HepG2 (cell line): Measurements from ENCODE around the gene CDC42EP1. TPM values are rescaled to one million over a fixed set of nuclear protein-coding genes. Genes with fewer than 3 reads are reported as not detected.

Source experiments
- ATRX ChIP-seq: sonication (generic); formaldehyde crosslinking; IDR thresholded peaks from 2 replicates; pipeline ENCODE4 v1.4.0; 2020; ENCODE audit warnings: missing genetic modification reagents, borderline replicate concordance
- CCDC6 ChIP-seq: sonication (generic); formaldehyde crosslinking; IDR thresholded peaks from 2 replicates; pipeline ENCODE4 v1.8.1; 2022; ENCODE audit warnings: mild to moderate bottlenecking, missing genetic modification reagents, moderate library complexity
- HIVEP1 ChIP-seq: sonication (generic); formaldehyde crosslinking; IDR thresholded peaks from 2 replicates; pipeline ENCODE4 v1.4.0; 2020; ENCODE audit warnings: mild to moderate bottlenecking, missing genetic modification reagents
- NR2C2 ChIP-seq: sonication (generic); formaldehyde crosslinking; IDR thresholded peaks from 2 replicates; pipeline ENCODE4 v1.4.0; 2020; ENCODE audit warnings: missing genetic modification reagents, mild to moderate bottlenecking, moderate library complexity, borderline replicate concordance
- PHF8 ChIP-seq: sonication (generic); formaldehyde crosslinking; IDR thresholded peaks from 2 replicates; pipeline ENCODE4 v1.5.0; 2020; ENCODE audit warnings: missing genetic modification reagents
- RBFOX2 ChIP-seq: fragments of 200-400 bp; formaldehyde crosslinking; IDR thresholded peaks from 2 replicates; pipeline ENCODE4 v1.6.1; 2017; ENCODE audit warnings: low read depth, mild to moderate bottlenecking, low read length
- SOX6 ChIP-seq, 2 experiments: fragments of 450-650 bp in 1 of 2; sonication (generic) in 1 of 2; formaldehyde crosslinking in 1 of 2; IDR thresholded peaks; 2 replicates each; pipeline versions ENCODE4 v1.4.0 to v1.6.1; 2017 to 2020; ENCODE audit warnings: antibody characterized with exemption in 1 of 2, mild to moderate bottlenecking in 1 of 2, missing genetic modification reagents in 1 of 2
- SSRP1 ChIP-seq: IDR thresholded peaks from 2 replicates; pipeline ENCODE4 v1.6.1; 2016; ENCODE audit warnings: control low read depth
- SYNCRIP ChIP-seq: fragments of 200-400 bp; formaldehyde crosslinking; IDR thresholded peaks from 2 replicates; pipeline ENCODE4 v1.6.1; 2018; ENCODE audit warnings: mild to moderate bottlenecking, low read depth, low read length; ENCODE audit not compliant: insufficient read depth
- TBP ChIP-seq: sonication (generic); formaldehyde crosslinking; IDR thresholded peaks from 2 replicates; pipeline ENCODE4 v1.5.0; 2020; ENCODE audit warnings: missing genetic modification reagents
- ZFP36L2 ChIP-seq: sonication (generic); formaldehyde crosslinking; IDR thresholded peaks from 2 replicates; pipeline ENCODE4 v1.4.0; 2020; ENCODE audit warnings: missing genetic modification reagents
- ZFP90 ChIP-seq: sonication (generic); formaldehyde crosslinking; IDR thresholded peaks from 2 replicates; pipeline ENCODE4 v1.8.0; 2022; ENCODE audit warnings: missing genetic modification reagents, mild to moderate bottlenecking, inconsistent platforms, borderline replicate concordance
- ZIK1 ChIP-seq: sonication (generic); formaldehyde crosslinking; IDR thresholded peaks from 2 replicates; pipeline ENCODE4 v1.5.0; 2020; ENCODE audit warnings: mild to moderate bottlenecking, low read depth, missing genetic modification reagents, borderline replicate concordance
- ZNF317 ChIP-seq: sonication (generic); formaldehyde crosslinking; IDR thresholded peaks from 2 replicates; pipeline ENCODE4 v1.5.0; 2020; ENCODE audit warnings: mild to moderate bottlenecking, missing genetic modification reagents
- ZNF746 ChIP-seq: sonication (generic); formaldehyde crosslinking; IDR thresholded peaks from 2 replicates; pipeline ENCODE4 v1.8.0; 2022; ENCODE audit warnings: mild to moderate bottlenecking, missing genetic modification reagents
- ZNF773 ChIP-seq: sonication (generic); formaldehyde crosslinking; IDR thresholded peaks from 2 replicates; pipeline ENCODE4 v1.4.0; 2020; ENCODE audit warnings: missing genetic modification reagents, borderline replicate concordance
- polyA plus RNA-seq, 8 experiments: library from polyadenylated mRNA; depleted of rRNA in 3 of 8; stranded (reverse) in 7 of 8; unstranded in 1 of 8; fragments of >200 nt; fragmentation: Illumina TruSeq in 4 of 8; extraction: Trizol in 4 of 8; gene quantifications; 2 replicates each; pipeline versions ENCODE4 v1.2.1 to v1.2.3, GENCODE V29; 2011 to 2016; ENCODE audit warnings: low read depth in 4 of 8, missing spikeins in 1 of 8, mixed read lengths in 1 of 8; ENCODE audit not compliant: insufficient read depth in 1 of 8
- total RNA-seq, 5 experiments: library from RNA; depleted of rRNA; stranded (reverse); fragments of >200 nt; fragmentation: Illumina TruSeq; extraction: Trizol; gene quantifications; 2 replicates each; pipeline ENCODE4 v1.2.3, GENCODE V29; 2016; ENCODE audit warnings: low read depth in 1 of 5
- TF ChIP-seq, protein P1 (sequence below): sonication (generic); formaldehyde crosslinking; IDR thresholded peaks from 2 replicates; pipeline ENCODE4; 2020; ENCODE audit warnings: missing genetic modification reagents, mild to moderate bottlenecking, borderline replicate concordance
- TF ChIP-seq, protein P2 (sequence below): sonication (generic); formaldehyde crosslinking; IDR thresholded peaks from 2 replicates; pipeline ENCODE4 v1.4.0; 2020; ENCODE audit warnings: mild to moderate bottlenecking, missing genetic modification reagents
- TF ChIP-seq, protein P3 (sequence below): sonication (generic); formaldehyde crosslinking; IDR thresholded peaks from 2 replicates; pipeline ENCODE4 v1.4.0; 2020; ENCODE audit warnings: mild to moderate bottlenecking, missing genetic modification reagents
- TF ChIP-seq, protein P4 (sequence below): sonication (generic); formaldehyde crosslinking; IDR thresholded peaks from 2 replicates; pipeline ENCODE4 v1.4.0; 2020; ENCODE audit warnings: missing genetic modification reagents
- TF ChIP-seq, protein P5 (sequence below): sonication (generic); formaldehyde crosslinking; IDR thresholded peaks from 2 replicates; pipeline ENCODE4 v1.8.0; 2023; ENCODE audit warnings: mild to moderate bottlenecking, missing genetic modification reagents
- TF ChIP-seq, protein P6 (sequence below): sonication (generic); formaldehyde crosslinking; IDR thresholded peaks from 2 replicates; pipeline ENCODE4 v1.8.0; 2022; ENCODE audit warnings: missing genetic modification reagents, mild to moderate bottlenecking, inconsistent platforms, borderline replicate concordance

CDC42EP1 gene
- total and polyA plus RNA-seq, 2 of the 13 experiments (the other 11 are each of a cell fraction or from before 2014, with no cell fraction given), result 17.1 to 29.5 TPM

DNA sequence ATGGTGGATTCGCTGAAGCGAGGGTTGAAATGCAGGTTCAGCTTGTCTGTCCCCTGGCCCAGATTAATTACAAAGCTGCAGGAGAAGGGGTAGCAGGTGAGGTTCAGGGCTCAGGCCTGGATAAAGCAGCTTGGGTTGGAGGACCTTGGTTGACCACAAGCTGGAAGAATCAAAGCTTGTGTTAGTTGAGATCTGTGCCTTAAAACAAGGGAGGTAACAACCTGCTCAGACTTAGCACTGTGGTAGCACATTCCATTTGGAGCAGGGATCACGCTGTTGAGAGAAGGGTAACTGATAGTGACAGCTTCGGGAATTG lies 10.3 kb downstream of the CDC42EP1 start (continued):
- TF ChIP-seq, protein P1, sequence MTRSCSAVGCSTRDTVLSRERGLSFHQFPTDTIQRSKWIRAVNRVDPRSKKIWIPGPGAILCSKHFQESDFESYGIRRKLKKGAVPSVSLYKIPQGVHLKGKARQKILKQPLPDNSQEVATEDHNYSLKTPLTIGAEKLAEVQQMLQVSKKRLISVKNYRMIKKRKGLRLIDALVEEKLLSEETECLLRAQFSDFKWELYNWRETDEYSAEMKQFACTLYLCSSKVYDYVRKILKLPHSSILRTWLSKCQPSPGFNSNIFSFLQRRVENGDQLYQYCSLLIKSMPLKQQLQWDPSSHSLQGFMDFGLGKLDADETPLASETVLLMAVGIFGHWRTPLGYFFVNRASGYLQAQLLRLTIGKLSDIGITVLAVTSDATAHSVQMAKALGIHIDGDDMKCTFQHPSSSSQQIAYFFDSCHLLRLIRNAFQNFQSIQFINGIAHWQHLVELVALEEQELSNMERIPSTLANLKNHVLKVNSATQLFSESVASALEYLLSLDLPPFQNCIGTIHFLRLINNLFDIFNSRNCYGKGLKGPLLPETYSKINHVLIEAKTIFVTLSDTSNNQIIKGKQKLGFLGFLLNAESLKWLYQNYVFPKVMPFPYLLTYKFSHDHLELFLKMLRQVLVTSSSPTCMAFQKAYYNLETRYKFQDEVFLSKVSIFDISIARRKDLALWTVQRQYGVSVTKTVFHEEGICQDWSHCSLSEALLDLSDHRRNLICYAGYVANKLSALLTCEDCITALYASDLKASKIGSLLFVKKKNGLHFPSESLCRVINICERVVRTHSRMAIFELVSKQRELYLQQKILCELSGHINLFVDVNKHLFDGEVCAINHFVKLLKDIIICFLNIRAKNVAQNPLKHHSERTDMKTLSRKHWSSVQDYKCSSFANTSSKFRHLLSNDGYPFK (CRISPR knock-in tag), result no peak
- no peak for TF ChIP-seq ZFP36L2
- no peak for TF ChIP-seq TBP
- TF ChIP-seq, protein P2, sequence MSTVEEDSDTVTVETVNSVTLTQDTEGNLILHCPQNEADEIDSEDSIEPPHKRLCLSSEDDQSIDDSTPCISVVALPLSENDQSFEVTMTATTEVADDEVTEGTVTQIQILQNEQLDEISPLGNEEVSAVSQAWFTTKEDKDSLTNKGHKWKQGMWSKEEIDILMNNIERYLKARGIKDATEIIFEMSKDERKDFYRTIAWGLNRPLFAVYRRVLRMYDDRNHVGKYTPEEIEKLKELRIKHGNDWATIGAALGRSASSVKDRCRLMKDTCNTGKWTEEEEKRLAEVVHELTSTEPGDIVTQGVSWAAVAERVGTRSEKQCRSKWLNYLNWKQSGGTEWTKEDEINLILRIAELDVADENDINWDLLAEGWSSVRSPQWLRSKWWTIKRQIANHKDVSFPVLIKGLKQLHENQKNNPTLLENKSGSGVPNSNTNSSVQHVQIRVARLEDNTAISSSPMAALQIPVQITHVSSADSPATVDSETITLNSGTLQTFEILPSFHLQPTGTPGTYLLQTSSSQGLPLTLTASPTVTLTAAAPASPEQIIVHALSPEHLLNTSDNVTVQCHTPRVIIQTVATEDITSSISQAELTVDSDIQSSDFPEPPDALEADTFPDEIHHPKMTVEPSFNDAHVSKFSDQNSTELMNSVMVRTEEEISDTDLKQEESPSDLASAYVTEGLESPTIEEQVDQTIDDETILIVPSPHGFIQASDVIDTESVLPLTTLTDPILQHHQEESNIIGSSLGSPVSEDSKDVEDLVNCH (CRISPR knock-in tag), result no peak
- TF ChIP-seq, protein P3, sequence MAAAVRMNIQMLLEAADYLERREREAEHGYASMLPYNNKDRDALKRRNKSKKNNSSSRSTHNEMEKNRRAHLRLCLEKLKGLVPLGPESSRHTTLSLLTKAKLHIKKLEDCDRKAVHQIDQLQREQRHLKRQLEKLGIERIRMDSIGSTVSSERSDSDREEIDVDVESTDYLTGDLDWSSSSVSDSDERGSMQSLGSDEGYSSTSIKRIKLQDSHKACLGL, result peak; percentile 19; the same call in 1 of the 2 replicates
- no peak for TF ChIP-seq HIVEP1 (CRISPR knock-in tag)
- no peak for TF ChIP-seq PHF8 (CRISPR knock-in tag)
- no peak for TF ChIP-seq ZNF317 (CRISPR knock-in tag)
- no peak for TF ChIP-seq ZIK1 (CRISPR knock-in tag)
- peak; percentile 69; the same call in 1 of the 2 replicates for TF ChIP-seq NR2C2
- TF ChIP-seq RBFOX2, result no peak
- TF ChIP-seq ATRX (CRISPR knock-in tag), result no peak
- TF ChIP-seq, protein P4, sequence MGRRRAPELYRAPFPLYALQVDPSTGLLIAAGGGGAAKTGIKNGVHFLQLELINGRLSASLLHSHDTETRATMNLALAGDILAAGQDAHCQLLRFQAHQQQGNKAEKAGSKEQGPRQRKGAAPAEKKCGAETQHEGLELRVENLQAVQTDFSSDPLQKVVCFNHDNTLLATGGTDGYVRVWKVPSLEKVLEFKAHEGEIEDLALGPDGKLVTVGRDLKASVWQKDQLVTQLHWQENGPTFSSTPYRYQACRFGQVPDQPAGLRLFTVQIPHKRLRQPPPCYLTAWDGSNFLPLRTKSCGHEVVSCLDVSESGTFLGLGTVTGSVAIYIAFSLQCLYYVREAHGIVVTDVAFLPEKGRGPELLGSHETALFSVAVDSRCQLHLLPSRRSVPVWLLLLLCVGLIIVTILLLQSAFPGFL (CRISPR knock-in tag), result no peak
- no peak for TF ChIP-seq ZNF773 (CRISPR knock-in tag)
- TF ChIP-seq CCDC6 (CRISPR knock-in tag), result 0 out of 2 replicates have a peak, but pooled peaks have one; percentile 18
- TF ChIP-seq SYNCRIP, result no peak
- no peak for TF ChIP-seq SOX6 (IDR thresholded peaks at IDR 0.05)
- no peak for TF ChIP-seq SOX6 (CRISPR knock-in tag; IDR thresholded peaks at IDR 0.05)
- 0 out of 2 replicates have a peak, but pooled peaks have one; percentile 47 for TF ChIP-seq ZFP90 (CRISPR knock-in tag)
- TF ChIP-seq ZNF746 (CRISPR knock-in tag), result 0 out of 2 replicates have a peak, but pooled peaks have one; percentile 30
- TF ChIP-seq SSRP1 (CRISPR knock-in tag), result no peak; the same call in 1 of the 2 replicates
- TF ChIP-seq, protein P5, sequence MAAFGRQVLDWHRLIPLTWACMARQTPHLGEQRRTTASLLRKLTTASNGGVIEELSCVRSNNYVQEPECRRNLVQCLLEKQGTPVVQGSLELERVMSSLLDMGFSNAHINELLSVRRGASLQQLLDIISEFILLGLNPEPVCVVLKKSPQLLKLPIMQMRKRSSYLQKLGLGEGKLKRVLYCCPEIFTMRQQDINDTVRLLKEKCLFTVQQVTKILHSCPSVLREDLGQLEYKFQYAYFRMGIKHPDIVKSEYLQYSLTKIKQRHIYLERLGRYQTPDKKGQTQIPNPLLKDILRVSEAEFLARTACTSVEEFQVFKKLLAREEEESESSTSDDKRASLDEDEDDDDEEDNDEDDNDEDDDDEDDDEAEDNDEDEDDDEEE (CRISPR knock-in tag), result no peak
- TF ChIP-seq, protein P6, sequence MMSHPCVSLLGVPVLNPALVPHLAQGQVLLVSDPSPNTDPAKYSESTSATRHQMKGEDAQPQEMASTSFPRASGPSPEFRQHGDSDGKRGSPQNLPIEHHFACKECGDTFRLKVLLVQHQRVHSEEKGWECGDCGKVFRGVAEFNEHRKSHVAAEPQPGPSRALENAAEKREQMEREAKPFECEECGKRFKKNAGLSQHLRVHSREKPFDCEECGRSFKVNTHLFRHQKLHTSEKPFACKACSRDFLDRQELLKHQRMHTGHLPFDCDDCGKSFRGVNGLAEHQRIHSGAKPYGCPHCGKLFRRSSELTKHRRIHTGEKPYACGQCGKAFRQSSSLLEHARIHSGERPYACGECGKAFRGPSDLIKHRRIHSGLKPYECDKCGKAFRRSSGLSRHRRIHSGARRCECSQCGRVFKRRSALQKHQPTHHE (CRISPR knock-in tag), result no peak
